GM12878 (cell line): ENCODE data around the gene ABCF3. TPM values are rescaled to one million over a fixed set of nuclear protein-coding genes. Genes with fewer than 3 reads are reported as not detected.

Experiments used
- ATAC-seq: fragments of 200-7000 bp; cut with Tn5 transposase; 3 replicates; pipeline ENCODE4 v1.9.1; 2020; ENCODE audit warnings: mild to moderate bottlenecking, moderate library complexity
- BruUV-seq: library from RNA; stranded (reverse); fragments of 400-500 nt; replicated peaks from 2 replicates; lab custom pipeline; 2021; lab: Mats Ljungman, UMichigan
- CTCF ChIA-PET: fragments of 300-600 bp; sonication (Branson Sonifier 250); formaldehyde crosslinking; extraction: SDS; loops from one replicate; lab custom pipeline; 2021; ENCODE audit warnings: inconsistent platforms; lab: Yijun Ruan, JAX
- POLR2A ChIA-PET: fragments of 350-600 bp; formaldehyde crosslinking; extraction: SDS; loops from one replicate; lab custom pipeline; 2021; ENCODE audit warnings: inconsistent platforms; lab: Charles Lee
- RAD21 ChIA-PET: fragments of 300-600 bp; sonication (Branson Sonifier 250); formaldehyde crosslinking; loops from one replicate; lab custom pipeline; 2023; ENCODE audit warnings: antibody characterized with exemption; ENCODE audit not compliant: unreplicated experiment; lab: Charles Lee
- SMC1A ChIA-PET: fragments of 300-600 bp; sonication (Branson Sonifier 250); formaldehyde crosslinking; loops from one replicate; lab custom pipeline; 2023; ENCODE audit not compliant: unreplicated experiment, uncharacterized antibody; lab: Charles Lee
- DNase-seq: peaks from one replicate; pipeline ENCODE4 v3.0.0-alpha.2; 2011; ENCODE audit warnings: low read depth, low spot score
- FAIRE-seq: peaks from 3 replicates; lab custom pipeline; 2011; peaks lifted over from hg19 to GRCh38; lab: Jason Lieb, UNC
- H2AFZ ChIP-seq: 2 replicates; pipeline ENCODE4 v1.6.0; 2011; ENCODE audit warnings: low read depth, low read length, control low read depth; ENCODE audit not compliant: control insufficient read depth
- H3K27ac ChIP-seq: 2 replicates; pipeline ENCODE4 v1.5.1; 2011; ENCODE audit warnings: control low read depth; ENCODE audit not compliant: control insufficient read depth, insufficient read depth
- H3K27me3 ChIP-seq, 2 experiments: replicated peaks in 1 of 2; 2 replicates each; pipeline versions ENCODE4 v1.6.0 to v1.6.1; 2011; ENCODE audit warnings: low read length in 1 of 2; ENCODE audit not compliant: control insufficient read depth in 2 of 2, insufficient read depth in 2 of 2
- H3K36me3 ChIP-seq, 2 experiments: 2 replicates each; pipeline ENCODE4 v1.5.1; 2011; ENCODE audit warnings: low read length in 1 of 2; ENCODE audit not compliant: control insufficient read depth in 2 of 2, insufficient read depth in 2 of 2
- H3K4me1 ChIP-seq: 2 replicates; pipeline ENCODE4 v1.6.1; 2011; ENCODE audit warnings: mild to moderate bottlenecking, low read length, moderate library complexity, mixed read lengths; ENCODE audit not compliant: control insufficient read depth, insufficient read depth
- H3K4me2 ChIP-seq: 2 replicates; pipeline ENCODE4 v1.6.0; 2011; ENCODE audit warnings: control low read depth; ENCODE audit not compliant: control insufficient read depth, insufficient read depth
- H3K4me3 ChIP-seq: fragments of 200-600 bp; sonication (generic); 2 replicates; pipeline ENCODE4 v1.5.1; 2016
- H3K79me2 ChIP-seq: 2 replicates; pipeline ENCODE4 v1.6.0; 2011; ENCODE audit warnings: low read length; ENCODE audit not compliant: control insufficient read depth, insufficient read depth
- H3K9ac ChIP-seq: 2 replicates; pipeline ENCODE4 v1.8.0; 2011; ENCODE audit warnings: low read length, control low read depth, mixed read lengths; ENCODE audit not compliant: control insufficient read depth, insufficient read depth
- H3K9me3 ChIP-seq: replicated peaks from 3 replicates; pipeline ENCODE4 v1.5.1; 2011; ENCODE audit warnings: mild to moderate bottlenecking, low read length; ENCODE audit not compliant: control insufficient read depth, insufficient read depth
- H4K20me1 ChIP-seq: 2 replicates; pipeline ENCODE4 v1.6.0; 2011; ENCODE audit not compliant: control insufficient read depth, insufficient read depth
- CBFB ChIP-seq: IDR thresholded peaks from 2 replicates; pipeline ENCODE4 v1.6.1; 2016; ENCODE audit warnings: antibody characterized with exemption, low read depth
- ESRRA ChIP-seq: IDR thresholded peaks from 2 replicates; pipeline ENCODE4 v1.6.1; 2012; ENCODE audit warnings: mild to moderate bottlenecking, low read length, improper control_type of control experiment
- GATAD2B ChIP-seq: fragments of 450-650 bp; conservative IDR thresholded peaks from 2 replicates; pipeline ENCODE4 v1.6.1; 2017; ENCODE audit warnings: low read depth, mild to moderate bottlenecking, moderate library complexity
- HDAC2 ChIP-seq: fragments of 200-600 bp; sonication (generic); IDR thresholded peaks from 2 replicates; pipeline ENCODE4 v1.6.1; 2017
- IKZF2 ChIP-seq, 2 experiments: fragments of 450-650 bp; IDR thresholded peaks; 2 replicates each; pipeline ENCODE4 v1.6.1; 2017; ENCODE audit warnings: mild to moderate bottlenecking in 2 of 2, moderate library complexity in 2 of 2
- KAT2A ChIP-seq: conservative IDR thresholded peaks from 2 replicates; pipeline ENCODE4 v1.6.1; 2011; ENCODE audit warnings: low read depth, low read length; ENCODE audit not compliant: control insufficient read depth
- MYB ChIP-seq: fragments of 150-350 bp; IDR thresholded peaks from 2 replicates; pipeline ENCODE4 v1.6.1; 2014; ENCODE audit warnings: mild to moderate bottlenecking, low read depth, low read length, borderline replicate concordance
- MYC ChIP-seq: IDR thresholded peaks from 2 replicates; pipeline ENCODE4 v1.6.1; 2011; ENCODE audit warnings: mild to moderate bottlenecking, low read length, moderate library complexity, inconsistent platforms; ENCODE audit not compliant: insufficient read depth, insufficient replicate concordance, insufficient read length, severe bottlenecking
- POLR2AphosphoS5 ChIP-seq: IDR thresholded peaks from 2 replicates; pipeline ENCODE4 v1.6.1; 2011; ENCODE audit warnings: mild to moderate bottlenecking, low read length, inconsistent platforms
- RB1 ChIP-seq: fragments of 450-650 bp; formaldehyde crosslinking; IDR thresholded peaks from 2 replicates; pipeline ENCODE4 v1.6.1; 2017; ENCODE audit warnings: mild to moderate bottlenecking, borderline replicate concordance
- RELB ChIP-seq: fragments of 450-650 bp; IDR thresholded peaks from 2 replicates; pipeline ENCODE4 v1.6.1; 2017; ENCODE audit warnings: low read depth, mild to moderate bottlenecking, moderate library complexity
- SPI1 ChIP-seq: IDR thresholded peaks from 2 replicates; pipeline ENCODE4 v1.6.1; 2011; ENCODE audit warnings: low read depth, mild to moderate bottlenecking, low read length, moderate library complexity, borderline replicate concordance; ENCODE audit not compliant: insufficient read depth
- STAT1 ChIP-seq: fragments of 450-650 bp; conservative IDR thresholded peaks from 2 replicates; pipeline ENCODE4 v1.6.1; 2014; ENCODE audit warnings: antibody characterized with exemption, mild to moderate bottlenecking
- ZNF24 ChIP-seq: fragments of 450-650 bp; IDR thresholded peaks from 2 replicates; pipeline ENCODE4 v1.6.1; 2017; ENCODE audit warnings: antibody characterized with exemption, mild to moderate bottlenecking
- WGBS: methylation state at CpG from one replicate; pipeline ENCODE4 v1.1.6; 2016; ENCODE audit warnings: low lambda C conversion rate; ENCODE audit not compliant: insufficient replicate concordance, insufficient coverage; ENCODE audit errors: missing lambda C conversion rate; 5-methylcytosine and 5-hydroxymethylcytosine counted together
- in situ Hi-C: fragments of 300-500 bp; cut with MboI; formaldehyde crosslinking; loops from 9 replicates; pipeline ENCODE4 v1.14.3; 2018; ENCODE audit warnings: mixed read lengths
- intact Hi-C: fragments of 100-400 bp; cut with micrococcal nuclease; formaldehyde crosslinking; loops from one replicate; pipeline ENCODE4 v1.14.2; 2022; ENCODE audit not compliant: unreplicated experiment
- polyA plus RNA-seq, 11 experiments: library from polyadenylated mRNA; depleted of rRNA in 4 of 11; unstranded in 6 of 11; stranded (reverse) in 5 of 11; fragments of >200 nt; fragmentation: Nextera tagmentation in 4 of 11; fragmentation: Illumina TruSeq in 1 of 11; extraction: Ambion mirVana in 4 of 11; extraction: Trizol in 1 of 11; gene quantifications; 1 replicate in 1 of 11; 2 replicates in 10 of 11; pipeline versions ENCODE4 v1.2.1 to v1.2.3, GENCODE V29; 2011 to 2016; ENCODE audit warnings: inconsistent platforms in 2 of 11, missing spikeins in 2 of 11, low read depth in 1 of 11
- total RNA-seq, 4 experiments: library from RNA; depleted of rRNA in 3 of 4; stranded (reverse); fragments of >200 nt in 3 of 4; fragmentation: Illumina TruSeq in 1 of 4; extraction: Trizol in 1 of 4; gene quantifications; 2 replicates each; pipeline versions ENCODE4 v1.2.1 to v1.2.3, GENCODE V29; 2013 to 2021

ABCF3 gene
- total and polyA plus RNA-seq, 10 of the 15 experiments (the other 5 are each of a cell fraction or from before 2014, with no cell fraction given) = 6.1 to 71.3 (median 46.9) TPM

- peak; percentile 18; the same call in 1 of the 2 replicates for TF ChIP-seq GATAD2B
- TF ChIP-seq POLR2AphosphoS5 = peak; percentile 78
- peak; percentile 20; the same call in 1 of the 2 replicates for TF ChIP-seq CBFB
- TF ChIP-seq ZNF24 = no peak
- TF ChIP-seq MYC = no peak
- TF ChIP-seq KAT2A = no peak
- no peak; the same call in 1 of the 2 replicates for TF ChIP-seq SPI1
- no peak for TF ChIP-seq IKZF2 (IDR thresholded peaks at IDR 0.05)
- TF ChIP-seq STAT1 = no peak
- TF ChIP-seq, all 136 proteins: peak for 19
Measured at GRCh38 chr3:184186184-184186901, at the start of gene ABCF3 (continued).

- ChIA-PET CTCF (no interaction called here), RAD21 (no interaction called here), POLR2A (no interaction called here), SMC1A (no interaction called here)
- no TSS peak for BruUV-seq
- DNase-seq (no peak), FAIRE-seq (no peak), ATAC-seq (no peak)
- Histone ChIP-seq H3K9me3 (no peaks in the 10 kb centered on the region), H3K79me2 (peaks cover 27% of the 10 kb centered on the region), H2AFZ (no peak overlapping the region), H3K9ac (no peak overlapping the region), H4K20me1 (no peaks in the 10 kb centered on the region), H3K36me3 (peaks cover 24 to 34% of the 10 kb centered on the region in 2 experiments), H3K27ac (no peak overlapping the region), H3K4me1 (peaks cover 4% of the 10 kb centered on the region; the same call in 1 of the 2 replicates), H3K4me3 (no peak overlapping the region), H3K27me3 (no peaks in the 10 kb centered on the region), H3K4me2 (no peak overlapping the region)
- intact Hi-C loops = no loop called here
- WGBS = 95% methylated on average over 8 of the region's 10 CpGs
- TF ChIP-seq RELB = no peak
- TF ChIP-seq ESRRA = no peak
- TF ChIP-seq RB1 = no peak
- TF ChIP-seq MYB = no peak
- TF ChIP-seq HDAC2 = no peak
- TF ChIP-seq POLR2AphosphoS5 = no peak
- TF ChIP-seq MYC = no peak
- in situ Hi-C loops = no loop called here
Measured at GRCh38 chr3:184140436-184140835, 45.6 kb upstream of the ABCF3 start.
